ENCODE results near the gene B3GALT4.

- no peak for TF ChIP-seq CTCF (IDR thresholded peaks at IDR 0.05)
- TF ChIP-seq POLR2A (IDR thresholded peaks at IDR 0.05) = no peak
Measured at GRCh38 chr6:33250731-33251130, 26.2 kb upstream of the B3GALT4 start.
